ENCODE measurements around the gene SPATA31C1.

The SPATA31C1 gene

DNA sequence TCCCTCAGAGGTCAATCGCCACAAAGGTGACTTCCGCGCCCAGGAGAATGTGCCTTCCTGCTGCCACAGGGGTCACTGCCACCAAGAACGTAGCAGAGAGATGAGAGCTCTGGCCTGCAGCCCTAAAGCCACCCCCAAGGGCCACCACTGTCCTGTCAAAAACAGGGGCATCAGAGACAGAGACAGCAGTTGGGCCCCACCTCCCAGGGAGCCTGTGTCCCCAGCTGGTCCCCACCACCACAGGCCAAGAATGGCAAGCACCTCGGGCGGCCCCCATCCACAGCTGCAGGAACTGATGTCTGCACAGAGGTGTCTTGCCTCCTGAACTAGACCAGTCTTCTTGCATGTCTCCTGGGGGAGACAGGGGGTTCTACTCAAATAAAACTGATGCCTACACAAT is 29.3 kb upstream of the SPATA31C1 start:
- Histone ChIP-seq H3K27ac (ENCODE audit: low read depth, low read length) (no peak overlapping the region), H3F3A (ENCODE audit: insufficient read depth) (no peaks in the 10 kb centered on the region), H3K9me3 (ENCODE audit: insufficient read depth, low read length) (no peaks in the 10 kb centered on the region), H3K27me3 (ENCODE audit: low read length) (no peaks in the 10 kb centered on the region), H3K79me2 (ENCODE audit: insufficient read depth, low read length) (no peaks in the 10 kb centered on the region), H2AFZ (ENCODE audit: low read depth, low read length, severe bottlenecking) (no peak overlapping the region), H4K20me1 (ENCODE audit: low read depth, low read length) (no peaks in the 10 kb centered on the region), H3K36me3 (ENCODE audit: low read length) (no peaks in the 10 kb centered on the region), H3K4me3 (ENCODE audit: insufficient read depth, low read length, poor library complexity, severe bottlenecking) (no peak overlapping the region), H3K9me2 (replicated peaks; ENCODE audit: insufficient read depth, low read length) (no peaks in the 10 kb centered on the region), H3K4me2 (ENCODE audit: low read depth, low read length, poor library complexity, severe bottlenecking) (no peak overlapping the region), H3K9ac (ENCODE audit: low read length) (no peak overlapping the region)
- TF ChIP-seq, protein P1, sequence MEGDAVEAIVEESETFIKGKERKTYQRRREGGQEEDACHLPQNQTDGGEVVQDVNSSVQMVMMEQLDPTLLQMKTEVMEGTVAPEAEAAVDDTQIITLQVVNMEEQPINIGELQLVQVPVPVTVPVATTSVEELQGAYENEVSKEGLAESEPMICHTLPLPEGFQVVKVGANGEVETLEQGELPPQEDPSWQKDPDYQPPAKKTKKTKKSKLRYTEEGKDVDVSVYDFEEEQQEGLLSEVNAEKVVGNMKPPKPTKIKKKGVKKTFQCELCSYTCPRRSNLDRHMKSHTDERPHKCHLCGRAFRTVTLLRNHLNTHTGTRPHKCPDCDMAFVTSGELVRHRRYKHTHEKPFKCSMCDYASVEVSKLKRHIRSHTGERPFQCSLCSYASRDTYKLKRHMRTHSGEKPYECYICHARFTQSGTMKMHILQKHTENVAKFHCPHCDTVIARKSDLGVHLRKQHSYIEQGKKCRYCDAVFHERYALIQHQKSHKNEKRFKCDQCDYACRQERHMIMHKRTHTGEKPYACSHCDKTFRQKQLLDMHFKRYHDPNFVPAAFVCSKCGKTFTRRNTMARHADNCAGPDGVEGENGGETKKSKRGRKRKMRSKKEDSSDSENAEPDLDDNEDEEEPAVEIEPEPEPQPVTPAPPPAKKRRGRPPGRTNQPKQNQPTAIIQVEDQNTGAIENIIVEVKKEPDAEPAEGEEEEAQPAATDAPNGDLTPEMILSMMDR (IDR thresholded peaks at IDR 0.05; ENCODE audit: insufficient read depth, low read length, poor library complexity, severe bottlenecking), result no peak
- no peak for TF ChIP-seq EZH2phosphoT487 (conservative IDR thresholded peaks at IDR 0.05; ENCODE audit: low read length)

DNA sequence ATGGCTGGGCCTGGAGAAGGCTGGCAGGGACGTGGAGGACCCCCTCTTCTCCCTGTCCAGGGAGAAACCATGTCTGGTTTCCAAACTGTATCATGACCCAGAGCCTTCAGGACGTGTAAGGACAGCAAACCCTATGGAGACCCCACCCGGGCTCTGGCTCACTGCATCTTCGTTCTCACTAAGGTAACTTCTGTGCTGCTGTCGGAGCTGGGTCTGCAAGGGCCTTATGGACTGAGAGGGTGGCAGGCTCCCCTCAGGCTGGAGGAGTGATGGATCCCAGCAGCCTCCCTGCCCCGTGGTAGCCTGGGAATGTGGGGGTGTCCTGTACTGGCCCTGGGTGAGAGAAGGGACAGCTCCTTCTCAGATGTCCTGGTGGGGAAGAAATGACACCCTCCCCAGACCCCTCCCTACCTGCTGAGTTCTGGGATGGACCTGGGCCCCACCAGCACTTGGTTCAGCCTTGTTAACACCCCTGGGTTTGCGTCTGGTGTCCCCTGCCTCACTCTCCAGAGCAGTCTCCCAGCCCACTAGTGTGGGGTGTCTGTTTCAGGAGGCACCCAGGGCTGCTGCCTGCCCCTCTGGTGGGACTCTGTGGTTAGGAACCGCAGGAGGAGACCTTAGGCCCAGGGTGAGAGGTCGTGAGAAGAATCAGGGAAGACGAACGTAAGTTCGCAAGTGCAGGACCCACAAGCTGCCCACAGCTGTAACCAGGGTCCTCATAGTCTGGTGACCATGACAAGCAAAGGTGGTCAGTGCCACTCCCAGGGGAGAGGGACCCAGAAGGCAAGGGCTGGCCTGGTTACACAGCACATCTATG is 28.5 kb upstream of the SPATA31C1 start:
- no peaks in the 10 kb centered on the region for H4K20me1 ChIP-seq (ENCODE audit: low read depth, low read length)
- H3K36me3 ChIP-seq (ENCODE audit: low read length), result no peaks in the 10 kb centered on the region
- no peak for TF ChIP-seq EZH2phosphoT487 (conservative IDR thresholded peaks at IDR 0.05; ENCODE audit: low read length)
- TF ChIP-seq, protein P1 (IDR thresholded peaks at IDR 0.05; ENCODE audit: insufficient read depth, low read length, poor library complexity, severe bottlenecking), result no peak
- no peaks in the 10 kb centered on the region for H3K79me2 ChIP-seq (ENCODE audit: insufficient read depth, low read length)
- no peaks in the 10 kb centered on the region for H3K27me3 ChIP-seq (ENCODE audit: low read length)
- H3F3A ChIP-seq (ENCODE audit: insufficient read depth), result no peaks in the 10 kb centered on the region
- H3K4me2 ChIP-seq (ENCODE audit: low read depth, low read length, poor library complexity, severe bottlenecking), result no peak overlapping the region
- no peaks in the 10 kb centered on the region for H3K9me2 ChIP-seq (replicated peaks; ENCODE audit: insufficient read depth, low read length)
- no peaks in the 10 kb centered on the region for H3K9me3 ChIP-seq (ENCODE audit: insufficient read depth, low read length)
- no peak overlapping the region for H3K4me3 ChIP-seq (ENCODE audit: insufficient read depth, low read length, poor library complexity, severe bottlenecking)
- no peak overlapping the region for H2AFZ ChIP-seq (ENCODE audit: low read depth, low read length, severe bottlenecking)
- H3K9ac ChIP-seq (ENCODE audit: low read length), result no peak overlapping the region
- H3K27ac ChIP-seq (ENCODE audit: low read depth, low read length), result no peak overlapping the region

GRCh38 chr9:87889882-87890252 is 27.9 kb upstream of the SPATA31C1 start:
- Histone ChIP-seq H3K27ac (ENCODE audit: low read depth, low read length) (no peak overlapping the region), H2AFZ (ENCODE audit: low read depth, low read length, severe bottlenecking) (no peak overlapping the region), H4K20me1 (ENCODE audit: low read depth, low read length) (no peaks in the 10 kb centered on the region), H3K4me2 (ENCODE audit: low read depth, low read length, poor library complexity, severe bottlenecking) (no peak overlapping the region), H3K9me2 (replicated peaks; ENCODE audit: insufficient read depth, low read length) (no peaks in the 10 kb centered on the region), H3K36me3 (ENCODE audit: low read length) (no peaks in the 10 kb centered on the region), H3K27me3 (ENCODE audit: low read length) (no peaks in the 10 kb centered on the region), H3K4me3 (ENCODE audit: insufficient read depth, low read length, poor library complexity, severe bottlenecking) (no peak overlapping the region), H3K9ac (ENCODE audit: low read length) (no peak overlapping the region), H3K79me2 (ENCODE audit: insufficient read depth, low read length) (no peaks in the 10 kb centered on the region), H3F3A (ENCODE audit: insufficient read depth) (no peaks in the 10 kb centered on the region), H3K9me3 (ENCODE audit: insufficient read depth, low read length) (no peaks in the 10 kb centered on the region)
- TF ChIP-seq EZH2phosphoT487 (conservative IDR thresholded peaks at IDR 0.05; ENCODE audit: low read length), result no peak
- TF ChIP-seq, protein P1 (IDR thresholded peaks at IDR 0.05; ENCODE audit: insufficient read depth, low read length, poor library complexity, severe bottlenecking), result no peak
